GM19463 (cell line): ENCODE measurements around the gene TPD52L1.
"Not testable (repeated sequence)": the region's sequence is repeated elsewhere in the genome, so short reads cannot be mapped to it uniquely, and the experiment has no call there.

Experiments
- ATAC-seq: cut with Tn5 transposase; IDR thresholded peaks from one replicate; pipeline ENCODE4 v1.9.1; 2021; ENCODE audit warnings: mild to moderate bottlenecking, moderate library complexity; ENCODE audit not compliant: unreplicated experiment

The TPD52L1 gene, protein sequence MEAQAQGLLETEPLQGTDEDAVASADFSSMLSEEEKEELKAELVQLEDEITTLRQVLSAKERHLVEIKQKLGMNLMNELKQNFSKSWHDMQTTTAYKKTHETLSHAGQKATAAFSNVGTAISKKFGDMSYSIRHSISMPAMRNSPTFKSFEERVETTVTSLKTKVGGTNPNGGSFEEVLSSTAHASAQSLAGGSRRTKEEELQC

DNA sequence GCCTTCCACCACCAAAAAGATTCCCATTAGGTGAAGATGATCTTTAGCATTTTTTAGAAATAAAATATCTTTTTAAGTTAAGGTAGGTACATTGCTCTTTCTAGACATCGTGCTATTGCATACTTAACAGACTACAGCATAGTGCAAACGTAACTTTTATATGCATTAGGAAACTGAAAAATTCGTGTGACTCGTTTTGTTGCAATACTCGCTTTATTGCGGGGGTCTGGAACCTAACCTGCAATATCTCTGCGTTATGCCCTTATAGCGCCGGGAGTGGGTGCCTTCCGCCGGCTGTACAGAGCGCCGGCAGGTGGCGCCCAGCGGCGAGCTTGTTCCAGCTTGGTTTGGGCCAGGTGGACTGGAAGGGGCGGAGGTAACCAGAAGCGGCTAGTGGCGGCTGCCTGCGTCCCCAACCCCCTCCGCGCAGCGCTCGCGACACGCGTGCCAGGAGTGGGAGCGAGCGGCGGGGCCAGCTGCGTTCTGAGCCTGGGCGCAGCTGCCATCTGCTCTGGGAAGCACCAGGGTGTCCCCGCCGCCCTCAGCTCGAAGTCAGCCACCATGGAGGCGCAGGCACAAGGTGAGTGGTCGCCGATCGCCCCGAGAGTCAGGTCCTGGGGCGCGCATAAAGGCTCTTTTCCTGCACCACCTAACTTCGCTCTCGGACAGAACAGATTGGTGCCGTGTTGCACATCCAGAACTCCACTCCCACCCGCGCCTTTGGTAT is at the start of gene TPD52L1:
Gene TPD52L1 (plus strand): TSS at position 383 of the 727 bp plus-strand sequence. CDS start 179 bp downstream, at position 562.
- ATAC-seq, result peak; percentile 97

DNA sequence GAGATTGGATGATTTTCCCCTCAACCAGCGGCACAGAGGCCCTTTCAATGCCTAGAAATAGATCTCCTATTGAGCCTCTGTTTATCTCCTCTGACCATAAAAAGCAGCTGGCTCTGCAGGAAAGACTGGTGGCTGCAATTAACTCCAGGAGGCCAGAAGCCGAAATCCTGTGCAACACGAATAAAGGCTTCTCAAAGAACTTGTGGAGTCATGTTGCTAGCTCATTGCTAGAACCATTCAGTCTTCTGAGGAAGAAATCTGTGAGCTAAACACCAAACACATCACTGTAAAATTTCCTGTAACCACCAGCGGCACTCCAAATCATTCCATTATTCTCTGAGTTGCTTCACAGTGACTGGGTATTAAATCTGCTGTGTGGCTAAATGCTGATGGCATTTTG is 49.1 kb upstream of the TPD52L1 start:
- ATAC-seq, result no peak

DNA sequence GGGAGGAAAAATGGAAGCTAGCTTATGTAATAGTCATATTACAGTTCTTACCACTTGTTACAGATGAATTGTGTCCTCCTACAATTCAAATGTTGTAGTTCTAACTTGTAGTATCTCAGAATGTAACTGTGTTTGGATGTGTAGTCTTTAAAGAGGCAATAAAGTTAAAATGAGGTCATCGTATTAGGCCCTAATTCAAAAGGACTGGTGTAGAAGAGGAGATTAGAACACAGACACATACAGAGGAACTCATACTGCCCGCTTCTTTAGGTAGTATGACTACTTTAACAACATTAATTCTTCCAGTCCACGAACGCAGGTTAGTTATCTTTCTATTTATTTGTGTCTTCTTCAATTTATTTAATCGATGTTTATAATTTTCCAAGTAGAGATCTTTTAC is 46.5 kb upstream of the TPD52L1 start:
- ATAC-seq, result no peak

DNA sequence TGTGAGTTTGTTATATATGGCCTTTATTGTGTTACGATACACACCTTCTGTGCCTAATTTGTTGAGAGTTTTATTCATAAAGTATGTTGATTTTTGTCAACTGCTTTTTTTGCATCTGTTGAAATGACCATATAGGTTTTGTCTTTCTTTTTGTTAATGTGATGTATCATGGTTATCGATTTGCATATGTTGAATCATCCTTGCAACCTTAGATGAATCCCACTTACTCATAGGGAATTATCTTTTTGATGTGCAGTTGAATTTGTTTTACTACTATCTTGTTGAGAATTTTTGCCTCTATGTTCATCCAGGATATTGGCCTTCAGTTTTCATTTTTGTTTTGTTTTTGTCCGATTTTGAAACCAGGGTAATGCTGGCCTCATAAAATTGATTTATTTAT is 45.7 kb upstream of the TPD52L1 start:
- no peak for ATAC-seq

DNA sequence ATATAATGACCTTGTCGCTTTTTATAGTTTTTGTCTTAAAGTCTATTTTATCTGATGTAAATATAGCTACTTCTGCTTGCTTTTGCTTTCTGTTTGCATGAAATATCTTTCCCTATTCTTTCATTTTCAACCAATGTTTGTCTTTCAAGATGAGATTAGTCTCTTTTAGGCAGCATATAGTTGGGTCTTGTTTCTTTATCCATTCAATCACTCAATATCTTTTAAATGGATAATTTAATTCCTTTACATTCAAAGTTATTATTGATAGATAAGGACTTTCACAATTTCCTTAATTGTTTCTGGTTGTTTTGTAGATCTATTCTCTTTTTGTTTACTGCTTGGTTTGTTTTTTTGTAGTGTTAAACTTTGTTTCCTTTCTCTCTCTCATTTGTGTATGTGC is 43.5 kb upstream of the TPD52L1 start:
- ATAC-seq, result no peak

DNA sequence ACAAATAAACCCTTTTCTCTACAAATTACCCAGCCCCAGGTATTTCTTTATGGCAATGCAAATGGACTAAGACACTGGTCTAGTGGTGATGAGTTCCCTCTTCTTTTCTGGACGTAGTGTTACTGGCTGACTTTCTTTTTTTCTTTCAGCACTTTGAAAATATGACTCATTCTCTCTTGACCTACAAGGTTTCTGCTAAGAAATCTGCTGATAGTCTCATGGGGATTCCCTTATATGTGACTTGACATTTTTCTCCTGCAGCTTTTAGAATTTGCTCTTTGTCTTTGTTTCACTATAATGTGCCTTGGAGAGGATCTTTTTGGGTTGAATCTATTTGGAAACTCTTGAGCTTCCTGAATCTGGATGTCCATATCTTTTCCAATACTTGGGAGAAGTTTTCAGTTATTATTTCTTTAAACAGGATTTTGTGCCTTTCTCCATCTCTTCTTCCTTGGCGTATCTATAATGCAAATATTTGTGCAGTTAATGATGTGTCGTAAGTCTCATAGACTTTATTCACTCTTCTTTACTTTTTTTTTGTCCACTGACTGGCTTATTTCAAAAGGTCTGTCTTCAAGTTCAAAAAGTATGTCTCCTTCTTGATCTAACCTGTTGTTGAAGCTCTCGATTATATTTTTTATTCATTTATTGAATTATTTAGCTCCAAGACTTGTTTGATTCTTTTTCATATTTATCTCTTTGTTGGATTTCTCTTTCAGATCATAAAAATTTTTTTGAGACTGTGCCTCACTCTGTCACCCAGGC is 42.2 kb upstream of the TPD52L1 start:
- no peak for ATAC-seq

DNA sequence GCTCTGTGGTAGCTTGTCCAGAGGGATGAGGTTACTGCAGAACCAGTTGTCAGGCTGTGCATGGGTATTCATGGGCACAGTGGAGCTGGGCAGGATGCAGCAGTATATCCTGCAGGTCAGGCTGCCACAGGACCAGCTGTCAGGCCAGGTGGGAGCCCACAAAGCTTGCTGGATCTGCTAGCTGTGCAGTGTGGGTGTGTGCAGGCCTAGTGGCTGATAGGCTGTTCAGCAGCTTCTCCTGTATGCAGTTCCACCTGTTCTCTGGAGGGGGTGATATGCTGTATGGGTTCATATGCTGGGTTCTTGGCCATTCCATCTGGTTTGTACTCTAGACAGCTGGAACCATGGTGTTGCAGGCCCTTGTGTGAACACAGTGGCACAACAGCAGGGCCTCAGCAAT is 40.6 kb upstream of the TPD52L1 start:
- no peak for ATAC-seq

DNA sequence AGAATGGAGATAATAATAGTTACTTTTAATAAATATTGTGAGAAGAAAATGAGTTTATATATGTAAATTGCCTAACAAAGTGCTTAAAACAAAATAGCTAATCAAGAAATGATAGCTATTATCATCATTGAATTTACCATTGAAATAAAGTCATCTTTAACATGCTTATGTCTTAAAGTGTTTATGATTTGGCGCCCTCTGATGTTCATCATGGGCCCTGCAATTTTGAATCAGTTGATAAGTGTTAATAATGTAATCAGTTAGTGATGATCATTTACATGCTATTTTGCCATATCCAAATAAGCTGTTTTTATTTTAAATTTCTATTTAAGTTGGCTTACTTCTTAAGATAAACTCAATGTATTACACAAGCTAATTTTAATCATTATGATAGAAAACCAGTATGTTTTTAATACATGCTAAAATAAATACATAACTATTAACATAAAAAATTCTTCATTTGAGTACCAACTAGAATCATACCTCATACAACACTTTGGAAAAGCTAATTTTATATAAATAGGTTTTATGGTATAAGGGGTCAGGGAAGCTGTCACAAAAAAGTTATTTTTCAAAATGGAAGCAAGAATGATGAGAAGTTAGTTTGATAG is 39.2 kb upstream of the TPD52L1 start:
- no peak for ATAC-seq

DNA sequence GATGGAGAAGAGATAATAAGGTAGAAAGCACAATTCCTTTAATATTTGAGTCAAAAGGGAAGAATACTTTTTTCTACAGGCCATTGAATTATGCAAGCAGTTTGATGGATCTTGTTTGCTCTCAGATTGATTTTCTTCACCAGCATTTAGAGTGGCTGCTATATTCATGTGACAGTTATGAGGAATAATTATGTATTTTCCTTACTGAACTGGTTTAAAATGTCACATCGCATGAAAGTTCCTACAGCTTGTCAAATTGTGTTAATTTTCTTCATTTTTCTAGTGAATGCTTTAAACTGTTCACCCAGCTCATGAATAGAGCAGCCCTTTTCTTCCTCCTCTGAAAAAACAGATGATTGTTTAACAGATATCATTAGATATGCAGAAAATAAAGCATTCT is 37.4 kb upstream of the TPD52L1 start:
- ATAC-seq, result no peak

DNA sequence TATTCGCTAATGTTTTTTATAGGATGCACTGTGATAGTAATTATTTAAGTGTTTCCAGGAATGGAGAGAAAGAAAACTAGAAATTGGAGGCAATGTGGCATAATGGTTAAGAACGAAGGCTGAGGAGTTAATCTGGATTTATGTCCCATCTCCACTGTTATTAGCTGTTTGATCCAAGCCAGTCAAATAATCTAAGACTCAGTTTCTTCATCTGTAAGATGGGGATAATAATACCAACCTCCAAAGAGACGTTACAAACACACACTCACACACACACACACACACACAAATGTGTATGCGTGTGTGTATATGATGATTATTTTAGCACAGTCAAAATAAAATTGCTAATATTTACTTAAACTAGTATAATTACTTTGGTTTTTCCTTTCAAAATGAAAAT is 36.9 kb upstream of the TPD52L1 start:
- no peak for ATAC-seq

DNA sequence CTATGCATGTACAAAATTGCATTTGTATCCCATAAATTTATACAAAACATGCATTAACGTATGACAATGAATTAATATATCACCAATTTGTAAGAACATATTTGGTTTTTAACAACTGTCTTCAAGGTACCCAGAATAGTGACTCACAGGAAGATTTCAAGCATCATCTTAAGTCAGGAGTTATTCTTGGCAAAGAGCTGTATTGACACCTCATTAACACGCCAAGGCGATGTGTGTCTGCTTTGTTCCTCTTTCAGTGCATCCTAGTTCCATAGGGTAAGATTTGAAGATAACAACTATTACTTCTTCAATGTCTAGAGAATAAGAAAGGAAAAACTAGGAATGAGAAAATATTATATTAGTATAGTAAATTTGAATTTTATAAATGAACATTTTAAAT is 35.8 kb upstream of the TPD52L1 start:
- ATAC-seq, result no peak

DNA sequence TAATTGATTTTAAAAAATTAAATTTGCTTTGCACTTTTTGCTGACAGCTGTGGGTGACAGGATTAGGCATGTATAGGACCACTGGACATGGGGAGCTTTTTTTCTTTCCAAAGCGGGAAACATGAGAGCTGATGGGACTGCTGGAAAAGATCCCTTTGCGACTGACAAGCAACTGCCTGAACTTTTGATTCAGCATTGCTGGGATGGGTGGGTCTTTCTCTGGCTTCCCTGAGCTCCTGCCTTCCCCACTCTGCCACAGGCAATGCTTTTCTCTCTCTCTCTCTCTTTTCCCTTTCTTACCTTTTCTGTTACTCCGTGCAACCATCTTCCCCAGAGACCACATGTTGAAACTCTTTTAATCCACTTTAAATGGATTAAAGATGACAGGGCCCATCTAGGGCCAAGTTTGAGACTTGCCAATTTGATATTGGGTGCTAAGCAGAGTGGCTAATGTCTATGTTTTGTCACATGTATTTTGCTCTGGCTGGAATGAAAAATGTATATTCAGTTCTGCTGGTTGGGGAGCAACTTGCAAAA is 33.5 kb upstream of the TPD52L1 start:
- no peak for ATAC-seq

DNA sequence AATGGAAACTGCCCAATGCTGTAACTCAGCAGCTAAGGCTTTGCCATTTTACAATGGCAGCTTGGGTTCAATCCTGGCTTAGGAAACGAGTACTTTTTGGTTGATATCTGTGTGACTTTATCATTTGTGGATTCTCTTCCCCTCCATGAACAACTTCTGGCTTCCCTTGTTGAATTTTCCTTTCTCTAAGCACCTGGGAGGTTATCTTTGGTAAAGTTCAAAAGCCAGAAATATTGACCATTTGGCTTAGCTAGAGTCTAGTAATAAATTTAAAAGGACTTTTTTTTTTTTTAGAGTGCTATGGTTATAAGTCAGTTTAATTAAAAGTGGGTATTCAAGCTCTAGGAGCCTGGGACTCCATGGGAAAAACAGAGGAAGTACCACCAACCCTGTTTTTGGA is 31.7 kb upstream of the TPD52L1 start:
- no peak for ATAC-seq

DNA sequence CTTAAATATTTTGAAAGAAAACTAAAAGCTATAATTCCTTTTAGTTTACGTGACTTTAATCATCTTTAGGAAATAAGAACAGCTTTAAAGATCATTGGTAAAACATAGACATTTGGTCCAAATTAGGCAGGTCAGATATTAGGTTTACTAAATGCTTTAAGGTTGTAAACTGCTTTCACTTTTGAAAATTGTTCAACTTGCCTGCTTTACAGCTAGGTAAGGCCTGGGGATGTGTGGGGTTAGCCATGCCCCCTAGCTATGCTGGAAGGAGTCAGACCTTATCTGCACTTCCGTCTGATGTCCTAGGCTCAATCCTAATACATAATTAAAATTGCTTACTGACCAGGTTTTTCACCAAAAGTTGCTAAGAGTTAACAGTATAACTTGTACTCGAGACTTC is 30.5 kb upstream of the TPD52L1 start:
- no peak for ATAC-seq

DNA sequence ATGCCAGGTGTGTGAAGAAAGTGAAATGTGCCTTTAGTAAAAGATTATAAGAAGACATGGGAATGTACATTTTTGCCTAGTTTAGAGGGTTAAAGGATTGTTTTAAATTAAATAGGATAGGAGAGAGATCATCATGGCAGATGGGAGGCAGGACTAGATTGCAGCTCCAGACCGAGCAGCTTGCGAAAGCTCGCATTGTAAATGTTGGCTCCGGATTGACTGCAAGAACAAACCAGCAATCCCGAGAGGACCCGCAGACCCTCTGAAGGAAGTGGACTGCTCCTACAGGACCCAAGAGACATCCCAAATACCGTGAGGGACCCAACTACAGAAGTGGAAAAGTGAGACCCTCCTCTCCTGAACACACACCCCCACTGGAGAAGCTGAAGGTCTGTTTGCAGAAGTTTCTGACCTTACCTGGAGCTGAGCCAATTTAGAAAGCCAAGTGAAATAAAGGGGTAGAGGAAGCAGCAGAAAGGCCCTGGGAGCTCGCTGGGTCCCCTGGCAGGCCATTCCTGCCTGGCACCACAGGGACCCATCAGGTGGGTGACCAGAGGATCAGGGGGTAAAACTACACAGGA is 30.0 kb upstream of the TPD52L1 start:
- no peak for ATAC-seq

DNA sequence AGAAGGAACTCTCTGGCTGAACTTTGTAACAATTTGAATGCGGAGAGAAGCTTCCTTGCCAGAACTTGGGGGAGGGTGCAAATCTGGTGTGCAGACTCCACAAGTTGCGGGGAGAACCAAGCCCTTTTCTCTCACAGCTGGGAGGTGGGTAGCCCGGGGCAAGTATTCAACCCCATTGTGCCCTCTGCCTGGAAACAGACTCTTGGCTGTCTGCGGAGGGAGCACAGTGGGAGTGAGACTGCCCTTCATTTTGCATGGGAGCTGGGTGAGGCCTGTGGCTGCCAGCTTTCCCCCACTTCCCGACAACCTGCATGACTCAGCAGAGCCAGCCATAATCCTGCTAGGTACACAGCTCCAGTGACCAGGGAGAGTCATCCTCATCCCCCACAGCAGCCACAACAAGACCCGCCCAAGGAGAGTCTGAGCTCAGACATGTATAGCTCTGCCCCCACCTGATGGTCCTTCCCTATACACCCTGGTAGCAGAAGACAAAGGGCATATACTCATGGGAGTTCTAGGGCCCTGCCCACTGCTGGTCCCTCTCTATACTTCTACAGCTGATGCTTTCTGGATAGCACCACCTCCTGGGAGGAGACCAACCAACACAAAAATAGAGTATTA is 29.4 kb upstream of the TPD52L1 start:
- ATAC-seq, result no peak

DNA sequence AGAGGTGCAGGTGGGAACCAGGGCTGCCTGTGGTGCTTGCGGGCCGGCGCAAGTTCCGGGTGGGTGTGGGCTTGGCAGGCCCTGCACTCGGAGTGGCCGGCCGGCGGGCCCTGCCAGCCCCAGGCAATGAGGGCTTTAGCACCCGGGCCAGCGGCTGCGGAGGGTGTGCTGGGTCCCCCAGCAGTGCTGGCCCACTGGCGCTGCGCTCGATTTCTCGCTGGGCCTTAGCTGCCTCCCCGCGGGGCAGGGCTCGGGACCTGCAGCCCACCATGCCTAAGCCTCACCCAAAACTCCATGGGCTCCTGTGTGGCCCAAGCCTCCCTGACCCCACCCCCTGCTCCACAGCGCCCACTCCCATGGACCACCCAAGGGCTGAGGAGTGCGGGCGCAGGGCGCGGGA is 27.7 kb upstream of the TPD52L1 start:
- not testable (repeated sequence) for ATAC-seq

DNA sequence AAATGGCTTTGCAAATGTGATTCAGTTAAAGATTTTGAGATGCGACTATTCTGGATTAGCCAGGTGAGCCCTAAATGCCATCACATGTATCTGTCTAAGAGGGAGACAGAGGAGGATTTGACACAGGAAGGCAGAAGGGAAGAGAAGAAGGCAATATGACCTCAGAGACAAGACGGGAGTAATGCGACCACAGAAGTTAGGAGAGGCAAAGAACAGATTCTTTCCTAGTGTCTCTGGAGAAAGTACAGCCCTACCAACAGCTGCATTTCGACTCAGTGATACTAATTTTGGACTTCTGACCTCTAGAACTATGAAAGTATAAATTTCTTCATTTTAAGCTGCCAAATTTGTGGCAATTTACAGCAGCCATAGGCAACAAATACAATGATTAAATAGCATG is 24.2 kb upstream of the TPD52L1 start:
- ATAC-seq, result no peak

DNA sequence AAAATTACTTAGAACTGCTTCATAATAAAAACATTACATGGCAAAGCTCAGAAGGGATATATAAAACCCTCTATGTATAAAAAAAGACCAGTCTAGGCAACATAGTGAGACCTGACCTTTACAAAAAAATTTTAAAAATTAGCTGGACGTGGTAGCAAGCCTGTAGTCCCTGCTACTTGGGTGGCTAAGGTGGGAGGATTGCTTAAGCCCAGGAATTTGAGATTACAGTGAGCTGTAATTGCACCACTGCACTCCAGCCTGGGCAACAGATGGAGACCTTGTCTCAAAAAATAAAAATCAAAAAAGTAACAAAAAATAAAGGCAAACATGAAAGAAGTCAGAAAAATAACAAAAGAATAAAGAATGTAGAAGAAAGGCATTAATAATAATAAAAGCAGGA is 21.5 kb upstream of the TPD52L1 start:
- no peak for ATAC-seq

DNA sequence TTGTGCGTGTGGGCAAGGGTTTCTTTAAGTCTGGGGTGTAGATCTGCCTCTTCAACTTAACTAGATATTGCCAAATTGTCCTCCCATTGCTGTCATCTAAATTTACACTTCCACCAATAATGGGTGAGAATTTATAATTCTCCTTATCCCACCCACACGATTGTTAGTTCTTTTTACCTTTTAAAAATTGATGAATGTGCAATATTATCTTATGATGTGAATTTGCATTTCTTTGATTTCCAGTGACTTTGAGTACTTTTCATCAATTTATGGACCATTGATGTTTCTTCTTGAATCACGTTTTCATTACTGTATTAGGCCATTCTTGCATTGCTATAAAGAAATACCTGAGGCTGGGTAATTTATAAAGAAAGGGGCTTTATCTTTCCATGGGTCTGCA is 17.2 kb upstream of the TPD52L1 start:
- no peak for ATAC-seq

DNA sequence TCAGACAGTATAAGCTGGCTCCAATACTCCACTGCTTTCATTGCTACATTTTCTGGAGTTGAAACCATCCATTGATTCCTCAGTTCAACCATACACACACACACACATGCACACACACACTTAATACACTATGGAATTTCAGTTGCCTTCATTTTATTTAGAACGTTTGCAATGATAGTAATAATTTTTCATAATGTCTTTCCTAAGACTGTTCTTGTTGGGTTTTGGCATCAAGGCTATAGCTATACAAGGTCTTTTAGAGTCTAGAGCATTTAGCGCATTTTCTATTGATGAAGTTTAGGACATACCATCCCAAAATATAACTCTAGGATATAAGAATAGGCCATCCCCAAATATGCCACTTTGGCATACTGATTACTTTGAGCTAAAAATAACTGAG is 15.5 kb upstream of the TPD52L1 start:
- no peak for ATAC-seq
